ENCODE data around the gene DELE1. TPM values are rescaled to one million over a fixed set of nuclear protein-coding genes. Genes with fewer than 3 reads are reported as not detected.

Gene DELE1
- total and polyA plus RNA-seq, 4 donors: 23.2 to 49.0 (median 40.3) TPM

DNA sequence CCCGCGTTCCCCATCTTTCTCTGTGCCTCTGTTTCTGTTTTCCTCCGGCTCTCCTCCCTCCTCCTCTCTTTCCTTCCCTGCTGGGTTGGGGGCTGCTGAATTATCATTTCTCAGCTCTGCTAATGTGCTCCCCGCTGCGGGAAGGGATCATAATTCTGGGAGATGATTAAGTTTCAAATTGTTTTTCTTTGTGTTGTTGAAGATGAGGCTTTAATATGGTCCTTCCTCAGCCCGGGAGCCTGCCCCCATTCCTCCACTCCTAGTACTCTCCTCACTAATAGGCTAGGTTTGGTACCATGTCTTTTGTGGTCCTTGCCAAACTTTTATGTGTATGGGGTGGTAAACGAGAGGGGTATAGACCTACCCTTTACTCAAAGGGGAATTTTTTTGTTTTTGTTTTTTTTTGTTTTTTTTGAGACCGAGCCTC, 39.8 kb upstream of the DELE1 start:
- no peaks in the 10 kb centered on the region for H3K36me3 ChIP-seq (ENCODE audit: control insufficient read depth in 4 of 4, insufficient read depth in 3 of 4, low read depth in 1 of 4, low read length in 3 of 4)
- H3K4me3 ChIP-seq (ENCODE audit: low read depth in 1 of 3, low read length in 3 of 3): no peak overlapping the region
- H3K9me3 ChIP-seq (ENCODE audit: control insufficient read depth in 4 of 4, low read length in 3 of 4): no peaks in the 10 kb centered on the region
- no peak for DNase-seq (ENCODE audit: low spot score)
- TF ChIP-seq YY1 (IDR thresholded peaks at IDR 0.05) (no peak), HNF4A (conservative IDR thresholded peaks at IDR 0.05) (no peak), HNF4G (IDR thresholded peaks at IDR 0.05) (no peak), FOXA2 (IDR thresholded peaks at IDR 0.05) (no peak), NR2F2 (IDR thresholded peaks at IDR 0.05) (no peak), SP1 (IDR thresholded peaks at IDR 0.05) (no peak), JUND (IDR thresholded peaks at IDR 0.05) (no peak), GABPA (IDR thresholded peaks at IDR 0.05 in 1 of 2, conservative IDR thresholded peaks at IDR 0.05 in 1 of 2) (no peak), FOXA1 (IDR thresholded peaks at IDR 0.05) (no peak), RAD21 (IDR thresholded peaks at IDR 0.05) (no peak), TAF1 (conservative IDR thresholded peaks at IDR 0.05) (no peak), EGR1 (IDR thresholded peaks at IDR 0.05; ENCODE audit: low read depth in 2 of 2) (no peak), RXRA (IDR thresholded peaks at IDR 0.05) (no peak)
- TF ChIP-seq, protein P1, sequence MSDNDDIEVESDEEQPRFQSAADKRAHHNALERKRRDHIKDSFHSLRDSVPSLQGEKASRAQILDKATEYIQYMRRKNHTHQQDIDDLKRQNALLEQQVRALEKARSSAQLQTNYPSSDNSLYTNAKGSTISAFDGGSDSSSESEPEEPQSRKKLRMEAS (IDR thresholded peaks at IDR 0.05): no peak
- TF ChIP-seq, protein P2, sequence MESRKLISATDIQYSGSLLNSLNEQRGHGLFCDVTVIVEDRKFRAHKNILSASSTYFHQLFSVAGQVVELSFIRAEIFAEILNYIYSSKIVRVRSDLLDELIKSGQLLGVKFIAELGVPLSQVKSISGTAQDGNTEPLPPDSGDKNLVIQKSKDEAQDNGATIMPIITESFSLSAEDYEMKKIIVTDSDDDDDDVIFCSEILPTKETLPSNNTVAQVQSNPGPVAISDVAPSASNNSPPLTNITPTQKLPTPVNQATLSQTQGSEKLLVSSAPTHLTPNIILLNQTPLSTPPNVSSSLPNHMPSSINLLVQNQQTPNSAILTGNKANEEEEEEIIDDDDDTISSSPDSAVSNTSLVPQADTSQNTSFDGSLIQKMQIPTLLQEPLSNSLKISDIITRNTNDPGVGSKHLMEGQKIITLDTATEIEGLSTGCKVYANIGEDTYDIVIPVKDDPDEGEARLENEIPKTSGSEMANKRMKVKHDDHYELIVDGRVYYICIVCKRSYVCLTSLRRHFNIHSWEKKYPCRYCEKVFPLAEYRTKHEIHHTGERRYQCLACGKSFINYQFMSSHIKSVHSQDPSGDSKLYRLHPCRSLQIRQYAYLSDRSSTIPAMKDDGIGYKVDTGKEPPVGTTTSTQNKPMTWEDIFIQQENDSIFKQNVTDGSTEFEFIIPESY (IDR thresholded peaks at IDR 0.05): no peak
- TF ChIP-seq, protein P3, sequence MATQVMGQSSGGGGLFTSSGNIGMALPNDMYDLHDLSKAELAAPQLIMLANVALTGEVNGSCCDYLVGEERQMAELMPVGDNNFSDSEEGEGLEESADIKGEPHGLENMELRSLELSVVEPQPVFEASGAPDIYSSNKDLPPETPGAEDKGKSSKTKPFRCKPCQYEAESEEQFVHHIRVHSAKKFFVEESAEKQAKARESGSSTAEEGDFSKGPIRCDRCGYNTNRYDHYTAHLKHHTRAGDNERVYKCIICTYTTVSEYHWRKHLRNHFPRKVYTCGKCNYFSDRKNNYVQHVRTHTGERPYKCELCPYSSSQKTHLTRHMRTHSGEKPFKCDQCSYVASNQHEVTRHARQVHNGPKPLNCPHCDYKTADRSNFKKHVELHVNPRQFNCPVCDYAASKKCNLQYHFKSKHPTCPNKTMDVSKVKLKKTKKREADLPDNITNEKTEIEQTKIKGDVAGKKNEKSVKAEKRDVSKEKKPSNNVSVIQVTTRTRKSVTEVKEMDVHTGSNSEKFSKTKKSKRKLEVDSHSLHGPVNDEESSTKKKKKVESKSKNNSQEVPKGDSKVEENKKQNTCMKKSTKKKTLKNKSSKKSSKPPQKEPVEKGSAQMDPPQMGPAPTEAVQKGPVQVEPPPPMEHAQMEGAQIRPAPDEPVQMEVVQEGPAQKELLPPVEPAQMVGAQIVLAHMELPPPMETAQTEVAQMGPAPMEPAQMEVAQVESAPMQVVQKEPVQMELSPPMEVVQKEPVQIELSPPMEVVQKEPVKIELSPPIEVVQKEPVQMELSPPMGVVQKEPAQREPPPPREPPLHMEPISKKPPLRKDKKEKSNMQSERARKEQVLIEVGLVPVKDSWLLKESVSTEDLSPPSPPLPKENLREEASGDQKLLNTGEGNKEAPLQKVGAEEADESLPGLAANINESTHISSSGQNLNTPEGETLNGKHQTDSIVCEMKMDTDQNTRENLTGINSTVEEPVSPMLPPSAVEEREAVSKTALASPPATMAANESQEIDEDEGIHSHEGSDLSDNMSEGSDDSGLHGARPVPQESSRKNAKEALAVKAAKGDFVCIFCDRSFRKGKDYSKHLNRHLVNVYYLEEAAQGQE (IDR thresholded peaks at IDR 0.05): no peak
- TF ChIP-seq, protein P4, sequence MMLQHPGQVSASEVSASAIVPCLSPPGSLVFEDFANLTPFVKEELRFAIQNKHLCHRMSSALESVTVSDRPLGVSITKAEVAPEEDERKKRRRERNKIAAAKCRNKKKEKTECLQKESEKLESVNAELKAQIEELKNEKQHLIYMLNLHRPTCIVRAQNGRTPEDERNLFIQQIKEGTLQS (IDR thresholded peaks at IDR 0.05): no peak
- TF ChIP-seq, protein P5, sequence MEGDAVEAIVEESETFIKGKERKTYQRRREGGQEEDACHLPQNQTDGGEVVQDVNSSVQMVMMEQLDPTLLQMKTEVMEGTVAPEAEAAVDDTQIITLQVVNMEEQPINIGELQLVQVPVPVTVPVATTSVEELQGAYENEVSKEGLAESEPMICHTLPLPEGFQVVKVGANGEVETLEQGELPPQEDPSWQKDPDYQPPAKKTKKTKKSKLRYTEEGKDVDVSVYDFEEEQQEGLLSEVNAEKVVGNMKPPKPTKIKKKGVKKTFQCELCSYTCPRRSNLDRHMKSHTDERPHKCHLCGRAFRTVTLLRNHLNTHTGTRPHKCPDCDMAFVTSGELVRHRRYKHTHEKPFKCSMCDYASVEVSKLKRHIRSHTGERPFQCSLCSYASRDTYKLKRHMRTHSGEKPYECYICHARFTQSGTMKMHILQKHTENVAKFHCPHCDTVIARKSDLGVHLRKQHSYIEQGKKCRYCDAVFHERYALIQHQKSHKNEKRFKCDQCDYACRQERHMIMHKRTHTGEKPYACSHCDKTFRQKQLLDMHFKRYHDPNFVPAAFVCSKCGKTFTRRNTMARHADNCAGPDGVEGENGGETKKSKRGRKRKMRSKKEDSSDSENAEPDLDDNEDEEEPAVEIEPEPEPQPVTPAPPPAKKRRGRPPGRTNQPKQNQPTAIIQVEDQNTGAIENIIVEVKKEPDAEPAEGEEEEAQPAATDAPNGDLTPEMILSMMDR (IDR thresholded peaks at IDR 0.05; ENCODE audit: low read depth, low read length, missing input control): no peak
- H3K27ac ChIP-seq (ENCODE audit: low read depth in 1 of 2, low read length in 2 of 2): no peak overlapping the region
- peaks cover 4 to 6% (median 5%) of the 10 kb centered on the region in 4 donors for H3K4me1 ChIP-seq (ENCODE audit: control insufficient read depth in 4 of 4, insufficient read depth in 4 of 4, low read length in 3 of 4)
- peaks cover 0 to 16% (median 10%) of the 10 kb centered on the region in 4 donors for H3K27me3 ChIP-seq (ENCODE audit: control insufficient read depth in 4 of 4, insufficient read depth in 4 of 4, low read length in 3 of 4)
- WGBS: 44% methylated on average over 8 of the region's 8 CpGs
- H3K9ac ChIP-seq (ENCODE audit: low read depth in 1 of 2, low read length in 2 of 2): no peak overlapping the region

Measured in liver (tissue), 9 donors.